Activated CD4-positive, alpha-beta memory T cell treated with anti-CD3 and anti-CD28 coated beads for 36 hours (primary cell): ENCODE data around the gene GPX4. TPM values are rescaled to one million over a fixed set of nuclear protein-coding genes. Genes with fewer than 3 reads are reported as not detected.

Experiments used
- CTCF ChIA-PET: fragments of 350-600 bp; sonication (Branson Sonifier 250); formaldehyde crosslinking; loops from one replicate; lab custom pipeline; 2021; ENCODE audit warnings: antibody characterized with exemption, inconsistent platforms; lab: Charles Lee
- POLR2A ChIA-PET: fragments of 350-600 bp; sonication (Branson Sonifier 250); formaldehyde crosslinking; loops from one replicate; lab custom pipeline; 2021; ENCODE audit warnings: antibody characterized with exemption; lab: Charles Lee
- DNase-seq: peaks from one replicate; pipeline ENCODE4 v3.0.0-alpha.2; 2020
- H3K27ac Mint-ChIP-seq: one replicate; pipeline ENCODE4 v1.8.0; 2021; ENCODE audit warnings: mixed read lengths
- H3K27me3 Mint-ChIP-seq: one replicate; pipeline ENCODE4 v1.8.0; 2021; ENCODE audit warnings: mixed read lengths
- H3K36me3 Mint-ChIP-seq: one replicate; pipeline ENCODE4 v1.8.0; 2021; ENCODE audit warnings: mixed read lengths
- H3K4me1 Mint-ChIP-seq: one replicate; pipeline ENCODE4 v1.8.0; 2021; ENCODE audit warnings: low read depth, mixed read lengths
- H3K4me3 Mint-ChIP-seq: one replicate; pipeline ENCODE4 v1.8.0; 2021; ENCODE audit warnings: mild to moderate bottlenecking, mixed read lengths
- H3K9me3 Mint-ChIP-seq: one replicate; pipeline ENCODE4 v1.8.0; 2021; ENCODE audit warnings: mixed read lengths
- intact Hi-C: fragments of 100-400 bp; cut with micrococcal nuclease; formaldehyde crosslinking; loops from one replicate; pipeline ENCODE4 v1.15.1; 2023
- total RNA-seq, 2 experiments: library from RNA; stranded (reverse); gene quantifications; one replicate each; pipeline ENCODE4 v1.2.3, GENCODE V29; 2021

Gene GPX4
- total RNA-seq, 2 experiments from 2014 or later: 274 to 275 TPM

- H3K27me3 Mint-ChIP-seq: no peaks in the 10 kb centered on the region
- ChIA-PET CTCF (no interaction called here), POLR2A (interaction anchor here (0.7 to 1.5 kb wide), 2 partner anchors 25 to 34 kb away, joined by 3 to 9 read pairs; no protein-coding TSS in a partner anchor)
- peak overlapping the region; percentile 49 for H3K4me3 Mint-ChIP-seq
- peaks cover 8% of the 10 kb centered on the region for H3K36me3 Mint-ChIP-seq
- intact Hi-C loops: loop anchor here (10.0 kb wide), 1 partner anchor 181 kb away; the partner anchor contains the start of gene ARID3A
- peaks cover 33% of the 10 kb centered on the region for H3K4me1 Mint-ChIP-seq
- H3K27ac Mint-ChIP-seq: peak overlapping the region; percentile 23
- no peaks in the 10 kb centered on the region for H3K9me3 Mint-ChIP-seq
- DNase-seq: no peak
These were observed 2.4 kb downstream of the GPX4 start for GRCh38 chr19:1105873-1106840.

DNA sequence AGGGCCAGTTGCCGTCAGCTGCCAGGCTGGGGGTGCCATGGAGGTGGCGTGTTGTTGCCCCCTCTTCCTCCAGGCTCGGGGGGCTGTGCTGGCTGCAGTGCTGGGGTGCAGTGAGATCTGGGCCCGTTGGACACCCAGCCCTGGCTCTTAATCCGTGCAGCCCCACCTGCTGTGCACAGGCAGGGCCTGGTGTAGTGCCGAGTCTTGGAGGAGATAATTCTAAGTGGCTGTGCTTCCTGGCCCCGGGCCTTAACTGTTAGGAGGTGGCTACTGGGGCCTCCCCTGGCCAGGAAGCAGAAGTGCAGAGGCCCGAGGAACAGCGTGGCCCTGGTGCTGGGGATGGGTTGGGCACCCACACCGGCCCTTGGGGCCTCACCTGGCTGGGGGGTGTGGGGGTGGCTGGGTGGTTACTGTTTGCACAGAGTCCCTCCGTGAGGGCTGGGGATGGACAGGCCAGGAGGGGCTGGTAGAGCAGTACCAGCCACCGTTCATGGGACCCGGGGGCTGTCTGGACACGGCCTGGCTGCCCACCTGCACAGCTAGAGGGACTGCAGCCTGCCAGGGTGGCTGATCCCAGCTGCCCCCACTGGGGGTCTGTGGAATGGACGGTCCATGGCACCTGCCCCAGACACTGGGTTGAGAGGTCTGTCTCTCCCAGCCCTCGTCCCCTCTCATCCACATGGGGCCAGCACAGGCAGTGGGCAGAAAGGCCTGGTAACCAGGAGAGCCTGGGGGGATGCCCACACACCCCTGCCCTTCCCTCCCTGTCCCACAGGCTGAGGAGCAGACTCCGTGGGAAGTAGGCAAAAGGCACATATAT, 3.3 kb downstream of the GPX4 start:
- DNase-seq: no peak
- ChIA-PET CTCF (no interaction called here), POLR2A (interaction anchor here (0.7 to 1.5 kb wide), 3 partner anchors 24 to 34 kb away, joined by 3 to 9 read pairs (median 3); no protein-coding TSS in a partner anchor)
- Mint-ChIP-seq H3K27ac (peak overlapping the region; percentile 33), H3K9me3 (no peaks in the 10 kb centered on the region), H3K4me3 (no peak overlapping the region), H3K27me3 (no peaks in the 10 kb centered on the region), H3K36me3 (peaks cover 11% of the 10 kb centered on the region), H3K4me1 (peaks cover 25% of the 10 kb centered on the region)
- intact Hi-C loops: loop anchor here (10.0 kb wide), 1 partner anchor 182 kb away; the partner anchor contains the start of gene ARID3A

DNA sequence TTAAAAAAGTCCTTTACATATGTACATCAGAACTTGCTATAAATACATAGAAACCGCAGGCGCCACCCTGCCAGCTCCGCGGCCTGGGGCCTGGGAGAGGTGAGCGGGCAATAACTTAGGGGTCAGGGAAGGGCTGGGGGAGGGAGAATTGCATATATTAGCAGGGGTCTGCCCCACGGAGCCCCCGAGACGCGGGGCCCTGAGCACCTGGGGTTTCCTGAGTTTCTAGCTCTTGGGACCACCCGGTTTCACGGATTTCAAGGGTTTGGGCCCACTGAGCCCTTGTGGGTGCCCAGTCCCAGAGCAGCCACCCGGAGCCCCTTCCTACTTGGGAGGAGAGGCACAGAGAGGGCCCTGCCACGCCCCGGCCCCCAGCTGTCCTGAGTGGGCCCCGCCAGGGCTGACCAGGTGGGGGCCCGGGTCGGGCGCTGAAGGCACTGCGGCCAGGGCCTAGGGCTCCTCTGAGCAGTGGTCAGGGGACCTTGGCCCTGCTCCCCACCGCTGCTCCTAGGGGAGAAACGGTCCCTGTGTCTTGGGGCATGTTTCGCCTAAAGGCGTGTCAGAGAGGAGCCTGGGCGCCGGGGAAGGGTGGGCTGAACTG, 4.0 kb downstream of the GPX4 start:
- Mint-ChIP-seq H3K4me1 (peaks cover 17% of the 10 kb centered on the region), H3K27me3 (no peaks in the 10 kb centered on the region), H3K27ac (no peak overlapping the region), H3K9me3 (no peaks in the 10 kb centered on the region), H3K4me3 (no peak overlapping the region), H3K36me3 (peaks cover 12% of the 10 kb centered on the region)
- POLR2A ChIA-PET: interaction anchor here (0.8 kb wide), 1 partner anchor 25 kb away, joined by 3 read pairs; no protein-coding TSS in a partner anchor
- intact Hi-C loops: loop anchor here (10.0 kb wide), 1 partner anchor 183 kb away; the partner anchor contains the start of gene ARID3A
- no peak for DNase-seq
- CTCF ChIA-PET: interaction anchor here (0.5 kb wide), 1 partner anchor 86 kb away, joined by 3 read pairs; no protein-coding TSS in a partner anchor

DNA sequence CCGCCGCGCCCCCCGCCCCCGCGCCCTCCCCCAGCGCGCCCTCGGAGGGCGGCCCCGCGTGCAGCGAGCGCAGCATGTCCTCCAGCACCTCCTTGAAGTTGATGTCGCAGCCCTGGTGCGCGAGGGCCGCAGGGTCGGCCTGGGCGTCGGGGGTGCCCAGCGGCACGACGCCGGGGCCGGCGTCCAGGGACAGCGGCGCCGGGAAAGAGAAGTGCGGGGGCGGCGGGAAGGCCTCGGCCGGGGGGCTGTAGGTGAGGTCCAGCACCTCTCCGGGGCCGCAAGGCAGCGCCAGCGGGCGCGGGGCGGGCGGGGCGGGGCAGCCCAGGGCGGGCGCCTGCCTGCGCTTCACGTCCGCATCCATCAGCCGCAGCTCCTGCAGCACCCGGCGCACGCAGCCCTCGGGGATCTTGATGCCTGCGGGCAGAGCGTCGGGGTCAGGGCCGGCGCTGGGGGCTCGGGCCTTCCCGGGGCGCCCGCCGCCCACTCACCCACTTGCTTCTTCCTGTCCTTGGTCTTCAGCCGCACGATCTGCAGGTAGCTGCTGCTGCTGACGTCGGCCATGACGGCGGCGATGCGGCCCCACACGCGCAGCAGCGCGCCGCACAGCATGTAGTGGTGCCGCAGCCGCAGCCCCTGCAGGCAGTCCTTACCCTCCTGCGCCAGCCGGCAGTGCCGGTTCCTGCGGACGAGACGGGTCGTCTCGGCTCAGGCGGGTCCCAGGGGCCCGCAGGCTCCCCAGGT, 4.7 kb downstream of the GPX4 start:
- Mint-ChIP-seq H3K27ac (no peak overlapping the region), H3K36me3 (peaks cover 16% of the 10 kb centered on the region), H3K4me3 (no peak overlapping the region), H3K9me3 (no peaks in the 10 kb centered on the region), H3K4me1 (peaks cover 12% of the 10 kb centered on the region), H3K27me3 (no peaks in the 10 kb centered on the region)
- DNase-seq: no peak
- CTCF ChIA-PET: no interaction called here
- POLR2A ChIA-PET: interaction anchor here (0.8 kb wide), 1 partner anchor 26 kb away, joined by 3 read pairs; no protein-coding TSS in a partner anchor
- intact Hi-C loops: loop anchor here (10.0 kb wide), 1 partner anchor 184 kb away; the partner anchor contains the start of gene ARID3A

DNA sequence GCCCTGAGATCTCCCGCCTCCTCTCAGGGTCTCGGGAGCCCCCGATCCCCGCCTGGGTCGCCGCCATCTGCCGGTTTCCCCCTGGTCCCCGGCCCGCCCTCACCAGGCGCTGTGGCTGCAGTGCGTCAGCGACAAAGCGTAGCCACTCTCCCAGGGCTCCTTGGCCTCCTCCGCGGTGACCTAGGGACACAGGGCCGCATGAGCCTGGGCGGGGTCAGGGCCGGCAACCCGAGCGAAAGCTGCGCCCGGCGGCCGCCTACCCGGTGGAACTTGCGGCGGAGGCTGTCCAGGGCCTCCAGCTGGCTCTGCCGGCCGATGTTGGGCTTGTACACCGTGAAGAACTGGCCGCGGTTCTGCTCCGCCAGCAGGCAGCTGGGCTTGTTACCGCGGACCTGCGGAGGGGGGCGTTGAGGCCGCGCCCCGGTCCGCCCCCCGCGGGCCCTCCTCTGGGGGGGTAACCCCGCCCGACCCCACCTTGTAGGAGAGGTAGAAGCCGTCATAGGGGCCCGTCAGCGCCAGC, 5.3 kb downstream of the GPX4 start:
- Mint-ChIP-seq H3K4me3 (no peak overlapping the region), H3K36me3 (peaks cover 17% of the 10 kb centered on the region), H3K4me1 (peaks cover 11% of the 10 kb centered on the region), H3K27me3 (no peaks in the 10 kb centered on the region), H3K27ac (no peak overlapping the region), H3K9me3 (no peaks in the 10 kb centered on the region)
- ChIA-PET CTCF (no interaction called here), POLR2A (no interaction called here)
- intact Hi-C loops: loop anchor here (10.0 kb wide), 1 partner anchor 184 kb away; the partner anchor contains the start of gene ARID3A
- no peak for DNase-seq

DNA sequence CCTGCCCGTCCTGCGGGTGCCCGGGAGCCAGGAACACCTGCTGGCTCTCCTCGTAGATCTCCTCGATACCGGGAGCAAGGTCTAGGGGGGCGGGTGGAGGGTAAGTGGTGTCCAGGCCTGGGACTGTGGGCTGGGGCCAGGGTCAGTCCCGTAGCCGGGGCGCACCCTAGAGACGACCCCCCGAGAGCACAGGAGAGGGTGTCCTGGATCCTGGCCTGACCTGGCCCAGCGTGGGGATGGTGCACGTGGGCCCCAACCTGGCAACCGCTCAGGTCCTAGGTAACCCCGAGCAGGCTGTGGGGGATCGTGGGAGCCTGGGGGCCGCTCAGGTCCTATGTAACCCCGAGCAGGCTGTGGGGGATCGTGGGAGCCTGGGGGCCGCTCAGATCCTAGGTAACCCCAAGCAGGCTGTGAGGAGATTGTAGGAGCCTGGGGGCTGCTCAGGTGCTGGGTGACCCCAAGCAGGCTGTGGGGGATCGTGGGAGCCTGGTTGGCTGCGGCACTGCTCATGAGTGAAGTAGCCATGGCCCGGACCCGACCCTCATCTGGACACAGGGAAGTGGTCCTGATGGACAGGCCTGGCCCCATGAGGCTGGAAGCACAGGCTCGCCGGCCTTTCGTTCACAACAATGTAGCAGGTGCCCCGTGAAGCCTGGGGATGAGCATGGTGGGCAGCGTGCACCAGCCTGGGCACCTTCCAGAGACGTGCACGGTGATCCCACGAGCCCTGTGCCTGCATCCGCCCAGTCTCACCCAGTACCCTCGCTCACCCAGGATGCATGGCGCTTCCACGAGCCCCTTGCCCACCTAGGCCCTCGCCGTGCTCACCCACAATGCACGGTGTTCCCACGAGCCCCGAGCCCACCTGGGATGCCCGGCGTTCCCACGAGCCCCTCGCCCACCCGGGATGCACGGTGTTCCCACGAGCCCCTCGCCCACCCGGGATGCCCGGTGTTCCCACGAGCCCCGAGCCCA, 6.2 kb downstream of the GPX4 start:
- H3K9me3 Mint-ChIP-seq: no peaks in the 10 kb centered on the region
- ChIA-PET CTCF (no interaction called here), POLR2A (no interaction called here)
- intact Hi-C loops: loop anchor here (10.0 kb wide), 1 partner anchor 185 kb away; the partner anchor contains the start of gene ARID3A
- H3K27me3 Mint-ChIP-seq: no peaks in the 10 kb centered on the region
- no peak for DNase-seq
- peaks cover 17% of the 10 kb centered on the region for H3K36me3 Mint-ChIP-seq
- no peak overlapping the region for H3K27ac Mint-ChIP-seq
- H3K4me1 Mint-ChIP-seq: peaks cover 11% of the 10 kb centered on the region
- H3K4me3 Mint-ChIP-seq: no peak overlapping the region

- CTCF ChIA-PET: interaction anchor here (0.7 kb wide), 1 partner anchor 84 kb away, joined by 3 read pairs; no protein-coding TSS in a partner anchor
- H3K4me3 Mint-ChIP-seq: no peak overlapping the region
- peaks cover 5% of the 10 kb centered on the region for H3K4me1 Mint-ChIP-seq
- POLR2A ChIA-PET: no interaction called here
- peaks cover 17% of the 10 kb centered on the region for H3K36me3 Mint-ChIP-seq
- no peak for DNase-seq
- intact Hi-C loops: no loop called here
- no peak overlapping the region for H3K27ac Mint-ChIP-seq
- no peaks in the 10 kb centered on the region for H3K27me3 Mint-ChIP-seq
- no peaks in the 10 kb centered on the region for H3K9me3 Mint-ChIP-seq
These were observed 7.2 kb downstream of the GPX4 start for GRCh38 chr19:1110809-1111640.

GRCh38 chr19:1111641-1112267, 8.0 kb downstream of the GPX4 start:
- Mint-ChIP-seq H3K27me3 (no peaks in the 10 kb centered on the region), H3K4me3 (no peak overlapping the region), H3K36me3 (peaks cover 15% of the 10 kb centered on the region), H3K27ac (no peak overlapping the region), H3K4me1 (peaks cover 4% of the 10 kb centered on the region), H3K9me3 (no peaks in the 10 kb centered on the region)
- intact Hi-C loops: no loop called here
- DNase-seq: no peak
- CTCF ChIA-PET: interaction anchor here (2.6 kb wide), 1 partner anchor 80 kb away, joined by 20 read pairs; no protein-coding TSS in a partner anchor
- POLR2A ChIA-PET: interaction anchor here (1.4 kb wide), 1 partner anchor 12 kb away, joined by 4 read pairs; no protein-coding TSS in a partner anchor
